ENCODE results near the gene CAMKMT. TPM values are rescaled to one million over a fixed set of nuclear protein-coding genes. Genes with fewer than 3 reads are reported as not detected.

Gene CAMKMT
- total and polyA plus RNA-seq, 7 donors: 6.1 to 15.6 (median 11.6) TPM

- no peak for DNase-seq
- intact Hi-C loops (cut with DNase I): no loop called here
- H3K9me3 ChIP-seq: no peaks in the 10 kb centered on the region
- no peaks in the 10 kb centered on the region for H3K36me3 ChIP-seq
- H3K4me1 ChIP-seq: no peaks in the 10 kb centered on the region
- no peak overlapping the region for H3K27ac ChIP-seq
- H3K27me3 ChIP-seq: no peaks in the 10 kb centered on the region
- no peak overlapping the region for H3K4me3 ChIP-seq
- TF ChIP-seq POLR2A (IDR thresholded peaks at IDR 0.05): no peak
These were observed 89.1 kb downstream of the CAMKMT start for GRCh38 chr2:44450806-44451205.

- H3K9me3 ChIP-seq: no peaks in the 10 kb centered on the region
- no peaks in the 10 kb centered on the region for H3K4me1 ChIP-seq
- TF ChIP-seq CTCF (IDR thresholded peaks at IDR 0.05) (no peak), POLR2AphosphoS5 (IDR thresholded peaks at IDR 0.05) (no peak), EP300 (IDR thresholded peaks at IDR 0.05) (no peak), POLR2A (IDR thresholded peaks at IDR 0.05) (no peak)
- no peak for DNase-seq
- H3K27ac ChIP-seq: no peak overlapping the region
- intact Hi-C loops (cut with DNase I): no loop called here
- WGBS, 2 donors: 96 to 100% methylated on average over 1 of the region's 1 CpG
- no peak overlapping the region for H3K4me3 ChIP-seq
- no peaks in the 10 kb centered on the region for H3K36me3 ChIP-seq
- H3K27me3 ChIP-seq: no peaks in the 10 kb centered on the region
These were observed 90.4 kb downstream of the CAMKMT start for GRCh38 chr2:44452069-44452583.

- Histone ChIP-seq H3K27ac (no peak overlapping the region), H3K9me3 (no peaks in the 10 kb centered on the region), H3K27me3 (no peaks in the 10 kb centered on the region), H3K4me3 (no peak overlapping the region), H3K36me3 (no peaks in the 10 kb centered on the region), H3K4me1 (no peaks in the 10 kb centered on the region)
- 97% methylated on average over 1 of the region's 1 CpG for WGBS, 2 donors
- DNase-seq: no peak
- no peak for TF ChIP-seq POLR2AphosphoS5 (IDR thresholded peaks at IDR 0.05)
- intact Hi-C loops (cut with DNase I): no loop called here
These were observed 91.5 kb downstream of the CAMKMT start for GRCh38 chr2:44453259-44453658.

GRCh38 chr2:44455877-44456276 is 94.1 kb downstream of the CAMKMT start:
- no peaks in the 10 kb centered on the region for H3K4me1 ChIP-seq
- H3K27me3 ChIP-seq: no peaks in the 10 kb centered on the region
- intact Hi-C loops (cut with DNase I): no loop called here
- H3K27ac ChIP-seq: no peak overlapping the region
- H3K36me3 ChIP-seq: no peaks in the 10 kb centered on the region
- H3K9me3 ChIP-seq: no peaks in the 10 kb centered on the region
- DNase-seq: no peak
- no peak for TF ChIP-seq POLR2AphosphoS5 (IDR thresholded peaks at IDR 0.05)
- no peak for TF ChIP-seq CTCF (IDR thresholded peaks at IDR 0.05)
- no peak for TF ChIP-seq POLR2A (IDR thresholded peaks at IDR 0.05)
- TF ChIP-seq EP300 (IDR thresholded peaks at IDR 0.05): no peak
- no peak overlapping the region for H3K4me3 ChIP-seq
- 94 to 99% methylated on average over 1 of the region's 1 CpG for WGBS, 2 donors

- no peaks in the 10 kb centered on the region for H3K9me3 ChIP-seq
- DNase-seq: no peak
- intact Hi-C loops (cut with DNase I): no loop called here
- no peaks in the 10 kb centered on the region for H3K4me1 ChIP-seq
- TF ChIP-seq EP300 (IDR thresholded peaks at IDR 0.05) (no peak), POLR2AphosphoS5 (IDR thresholded peaks at IDR 0.05) (no peak), CTCF (IDR thresholded peaks at IDR 0.05) (no peak), POLR2A (IDR thresholded peaks at IDR 0.05) (no peak)
- H3K27me3 ChIP-seq: no peaks in the 10 kb centered on the region
- H3K27ac ChIP-seq: no peak overlapping the region
- no peaks in the 10 kb centered on the region for H3K36me3 ChIP-seq
- no peak overlapping the region for H3K4me3 ChIP-seq
These were observed 95.2 kb downstream of the CAMKMT start for GRCh38 chr2:44456946-44457345.

- no peak overlapping the region for H3K4me3 ChIP-seq
- WGBS, 2 donors: 95 to 97% methylated on average over 1 of the region's 1 CpG
- no peaks in the 10 kb centered on the region for H3K27me3 ChIP-seq
- no peaks in the 10 kb centered on the region for H3K4me1 ChIP-seq
- TF ChIP-seq POLR2AphosphoS5 (IDR thresholded peaks at IDR 0.05) (no peak), POLR2A (IDR thresholded peaks at IDR 0.05) (no peak), EP300 (IDR thresholded peaks at IDR 0.05) (no peak), CTCF (IDR thresholded peaks at IDR 0.05) (no peak)
- intact Hi-C loops (cut with DNase I): no loop called here
- no peak overlapping the region for H3K27ac ChIP-seq
- no peak for DNase-seq
- peaks cover 0 to 6% (median 1%) of the 10 kb centered on the region in 4 donors for H3K9me3 ChIP-seq
- H3K36me3 ChIP-seq: no peaks in the 10 kb centered on the region
These were observed 98.0 kb downstream of the CAMKMT start for GRCh38 chr2:44459739-44460138.
